Lower lobe of right lung (tissue), 2 donors: ENCODE results near the gene UNC13C. TPM values are rescaled to one million over a fixed set of nuclear protein-coding genes. Genes with fewer than 3 reads are reported as not detected.

Experiments used
- ATAC-seq, 2 donors: fragments of 200-7000 bp; cut with Tn5 transposase; one replicate each; pipeline ENCODE4 v1.9.1; 2020 to 2022; ENCODE audit warnings: mild to moderate bottlenecking in 2 of 2, moderate library complexity in 2 of 2
- DNase-seq: peaks from one replicate; pipeline ENCODE4 v3.0.0-alpha.2; 2020
- H3K27ac ChIP-seq: fragments of 200-600 bp; one replicate; pipeline ENCODE4 v1.8.0; 2022
- H3K27me3 ChIP-seq: fragments of 200-600 bp; one replicate; pipeline ENCODE4 v1.8.0; 2022; ENCODE audit warnings: low read depth
- H3K36me3 ChIP-seq: fragments of 200-600 bp; one replicate; pipeline ENCODE4 v1.8.0; 2022; ENCODE audit warnings: mild to moderate bottlenecking
- H3K4me1 ChIP-seq: fragments of 200-600 bp; one replicate; pipeline ENCODE4 v1.8.0; 2022
- H3K4me3 ChIP-seq: fragments of 200-600 bp; one replicate; pipeline ENCODE4 v1.8.0; 2022; ENCODE audit warnings: mild to moderate bottlenecking
- H3K9me3 ChIP-seq: fragments of 200-600 bp; one replicate; pipeline ENCODE4 v1.8.0; 2022
- intact Hi-C: fragments of 100-400 bp; cut with DNase I; formaldehyde crosslinking; loops from one replicate; pipeline ENCODE4 v1.11.0; 2022
- total RNA-seq: library from RNA; stranded (reverse); fragmentation: NEBNext Ultra II Directional; extraction: Animal tissue kit (Norgen Biotek cat#: 25700); gene quantifications from one replicate; pipeline ENCODE4 v1.2.1, GENCODE V29; 2021
- TF ChIP-seq, protein P1 (sequence below): fragments of 200-600 bp; IDR thresholded peaks from one replicate; pipeline ENCODE4 v1.8.0; 2022; ENCODE audit warnings: antibody characterized with exemption, mild to moderate bottlenecking
- donor health status: DM: no; HTN: yes; CAD: no; lungs with severe emphysema.

The UNC13C gene
- total RNA-seq, 1 donor from 2014 or later, result 0.12 TPM

DNA sequence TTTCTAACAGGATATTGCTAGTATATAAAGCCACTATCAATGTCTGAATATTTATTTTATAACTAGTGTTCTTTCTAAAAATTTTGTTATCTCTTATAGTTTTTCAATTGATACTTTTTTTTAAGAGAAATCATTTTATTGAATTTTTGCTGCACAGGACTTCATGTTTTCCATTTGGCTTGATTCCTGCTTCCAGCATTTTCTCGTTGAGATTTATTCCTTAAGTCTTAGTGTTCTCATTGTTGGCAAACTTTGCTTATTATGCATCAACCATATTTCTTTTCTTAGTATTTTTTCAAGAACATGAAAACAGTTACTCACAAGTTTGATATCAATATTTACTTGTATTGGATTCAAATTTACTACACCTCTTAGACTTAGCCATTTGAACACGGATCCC, 113.4 kb downstream of the UNC13C start:
- Histone ChIP-seq H3K36me3 (no peaks in the 10 kb centered on the region), H3K4me3 (no peak overlapping the region), H3K4me1 (no peaks in the 10 kb centered on the region), H3K27ac (no peak overlapping the region), H3K9me3 (no peaks in the 10 kb centered on the region), H3K27me3 (no peaks in the 10 kb centered on the region)
- DNase-seq (no peak), ATAC-seq (no peak)
- intact Hi-C loops, result no loop called here
- TF ChIP-seq, protein P1, sequence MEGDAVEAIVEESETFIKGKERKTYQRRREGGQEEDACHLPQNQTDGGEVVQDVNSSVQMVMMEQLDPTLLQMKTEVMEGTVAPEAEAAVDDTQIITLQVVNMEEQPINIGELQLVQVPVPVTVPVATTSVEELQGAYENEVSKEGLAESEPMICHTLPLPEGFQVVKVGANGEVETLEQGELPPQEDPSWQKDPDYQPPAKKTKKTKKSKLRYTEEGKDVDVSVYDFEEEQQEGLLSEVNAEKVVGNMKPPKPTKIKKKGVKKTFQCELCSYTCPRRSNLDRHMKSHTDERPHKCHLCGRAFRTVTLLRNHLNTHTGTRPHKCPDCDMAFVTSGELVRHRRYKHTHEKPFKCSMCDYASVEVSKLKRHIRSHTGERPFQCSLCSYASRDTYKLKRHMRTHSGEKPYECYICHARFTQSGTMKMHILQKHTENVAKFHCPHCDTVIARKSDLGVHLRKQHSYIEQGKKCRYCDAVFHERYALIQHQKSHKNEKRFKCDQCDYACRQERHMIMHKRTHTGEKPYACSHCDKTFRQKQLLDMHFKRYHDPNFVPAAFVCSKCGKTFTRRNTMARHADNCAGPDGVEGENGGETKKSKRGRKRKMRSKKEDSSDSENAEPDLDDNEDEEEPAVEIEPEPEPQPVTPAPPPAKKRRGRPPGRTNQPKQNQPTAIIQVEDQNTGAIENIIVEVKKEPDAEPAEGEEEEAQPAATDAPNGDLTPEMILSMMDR, result no peak

DNA sequence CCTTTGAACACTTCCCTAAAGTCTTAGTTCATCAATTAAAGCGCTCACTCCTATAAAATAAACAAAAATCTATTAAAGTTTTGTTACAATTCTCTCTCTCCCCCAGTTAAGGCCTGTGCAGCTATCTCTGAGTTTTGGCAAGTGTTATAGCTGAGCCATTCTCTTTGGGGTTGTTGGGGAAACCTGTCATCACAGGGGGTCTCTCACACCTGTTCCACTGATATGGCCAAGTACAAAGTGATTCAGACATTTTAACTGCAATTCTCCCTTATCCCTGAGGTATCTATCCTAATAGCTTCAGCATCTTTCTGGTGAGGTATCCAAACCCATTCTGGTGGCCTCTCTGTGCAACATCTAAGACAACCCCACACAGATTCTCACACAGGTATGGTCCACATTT, 116.4 kb downstream of the UNC13C start:
- Histone ChIP-seq H3K27ac (no peak overlapping the region), H3K4me3 (no peak overlapping the region), H3K36me3 (no peaks in the 10 kb centered on the region), H3K27me3 (no peaks in the 10 kb centered on the region), H3K4me1 (no peaks in the 10 kb centered on the region), H3K9me3 (no peaks in the 10 kb centered on the region)
- ATAC-seq (no peak), DNase-seq (no peak)
- intact Hi-C loops, result no loop called here
- TF ChIP-seq, protein P1, result no peak

DNA sequence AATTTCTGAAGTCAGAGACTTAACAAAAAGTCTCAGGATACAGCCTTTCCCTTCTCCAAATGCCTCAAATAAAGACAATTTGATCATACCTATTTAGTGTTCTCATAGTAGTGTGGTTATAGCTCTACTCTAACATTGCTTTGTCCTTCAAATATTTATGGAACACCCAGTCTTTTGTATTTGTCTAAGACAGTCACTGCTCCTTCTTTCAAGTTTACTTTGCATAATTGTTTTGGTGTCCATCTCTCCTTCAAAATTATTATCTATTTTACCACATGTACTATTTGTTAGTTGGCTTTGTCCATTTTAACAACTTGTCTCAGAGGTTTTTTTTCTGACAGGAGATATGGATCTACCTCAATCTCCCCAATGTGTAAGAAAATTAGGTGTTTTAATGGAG, 118.8 kb downstream of the UNC13C start:
- Histone ChIP-seq H3K4me1 (no peaks in the 10 kb centered on the region), H3K36me3 (no peaks in the 10 kb centered on the region), H3K27me3 (no peaks in the 10 kb centered on the region), H3K27ac (no peak overlapping the region), H3K4me3 (no peak overlapping the region), H3K9me3 (no peaks in the 10 kb centered on the region)
- ATAC-seq (no peak), DNase-seq (no peak)
- intact Hi-C loops, result no loop called here
- TF ChIP-seq, protein P1, result no peak

DNA sequence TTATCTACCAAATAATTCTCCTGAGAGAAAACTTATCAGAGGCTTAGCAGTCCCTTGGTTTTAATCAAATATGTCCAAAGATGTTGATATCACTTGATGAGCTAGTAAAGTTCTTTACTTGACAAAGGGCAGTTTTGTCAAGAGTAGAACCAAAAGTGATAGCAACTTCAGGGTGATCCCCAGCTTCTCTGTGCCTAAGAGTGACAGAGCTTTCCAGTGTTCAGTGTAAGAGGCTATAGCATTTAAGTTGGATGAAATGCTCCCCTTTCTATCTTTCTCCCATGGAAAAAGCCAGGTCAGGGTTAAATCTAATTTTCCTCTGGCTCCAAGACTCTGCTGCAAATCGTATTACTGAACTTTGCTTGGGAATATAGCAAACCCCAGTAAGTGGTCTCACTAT, 120.8 kb downstream of the UNC13C start:
- no peaks in the 10 kb centered on the region for H3K4me1 ChIP-seq
- H3K4me3 ChIP-seq, result no peak overlapping the region
- no peaks in the 10 kb centered on the region for H3K36me3 ChIP-seq
- H3K9me3 ChIP-seq, result no peaks in the 10 kb centered on the region
- no peak for DNase-seq
- no peak overlapping the region for H3K27ac ChIP-seq
- no peak for ATAC-seq
- TF ChIP-seq, protein P1, result no peak
- H3K27me3 ChIP-seq, result no peaks in the 10 kb centered on the region
- intact Hi-C loops, result no loop called here

DNA sequence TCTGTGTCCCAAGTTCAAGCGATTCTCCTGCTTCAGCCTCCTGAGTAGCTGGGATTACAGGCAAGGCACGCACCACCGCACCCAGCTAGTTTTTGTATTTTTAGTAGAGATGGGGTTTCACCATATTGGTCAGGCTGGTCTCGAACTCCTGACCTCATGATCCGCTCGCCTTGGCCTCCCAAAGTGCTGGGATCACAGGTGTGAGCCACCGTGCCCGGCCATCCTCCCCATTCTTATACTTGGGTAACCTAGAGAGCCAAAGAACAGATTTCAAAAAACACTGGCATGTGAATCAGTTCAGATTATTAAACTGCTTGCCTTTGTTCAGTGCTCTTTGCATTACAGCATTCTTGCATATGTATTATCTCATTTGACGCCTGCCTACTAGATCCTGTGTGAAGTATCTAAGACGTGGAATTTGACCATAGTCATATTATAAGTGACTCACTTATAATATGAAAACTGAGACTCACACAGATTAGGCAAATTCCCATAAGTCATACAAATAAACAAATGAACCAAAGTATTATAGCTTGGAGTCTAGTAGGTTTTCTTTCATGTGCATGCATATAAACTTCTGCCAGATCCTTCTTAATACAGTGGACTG, 123.5 kb downstream of the UNC13C start:
- DNase-seq, result no peak
- no peaks in the 10 kb centered on the region for H3K27me3 ChIP-seq

More for the DNA sequence above, 123.5 kb downstream of the UNC13C start:
- TF ChIP-seq, protein P1, result no peak
- Histone ChIP-seq H3K4me1 (no peaks in the 10 kb centered on the region), H3K36me3 (no peaks in the 10 kb centered on the region), H3K27ac (no peak overlapping the region), H3K9me3 (no peaks in the 10 kb centered on the region), H3K4me3 (no peak overlapping the region)
- intact Hi-C loops, result no loop called here
- no peak for ATAC-seq
